ENCODE measurements around the gene MKKS. TPM values are rescaled to one million over a fixed set of nuclear protein-coding genes. Genes with fewer than 3 reads are reported as not detected.
"Not testable (repeated sequence)": the region's sequence is repeated elsewhere in the genome, so short reads cannot be mapped to it uniquely, and the experiment has no call there.

The MKKS gene
- total RNA-seq, 2 experiments from 2014 or later: 7.1 to 7.5 TPM

GRCh38 chr20:10408108-10408813, 25.8 kb downstream of the MKKS start:
- Mint-ChIP-seq H3K4me3 (no peak overlapping the region), H3K36me3 (peaks cover 5% of the 10 kb centered on the region), H3K27ac (no peak overlapping the region), H3K4me1 (ENCODE audit: low read depth) (peaks cover 3% of the 10 kb centered on the region), H3K27me3 (no peaks in the 10 kb centered on the region), H3K9me3 (no peaks in the 10 kb centered on the region)
- intact Hi-C loops (cut with micrococcal nuclease): no loop called here
- CTCF ChIA-PET: interaction anchor here (1.7 kb wide), 1 partner anchor 19 kb away, joined by 4 read pairs; no protein-coding TSS in a partner anchor
- DNase-seq: no peak
- POLR2A ChIA-PET: no interaction called here

- intact Hi-C loops (cut with micrococcal nuclease): no loop called here
- ChIA-PET CTCF (no interaction called here), POLR2A (no interaction called here)
- no peaks in the 10 kb centered on the region for H3K27me3 Mint-ChIP-seq
- no peak overlapping the region for H3K27ac Mint-ChIP-seq
- peaks cover 2% of the 10 kb centered on the region for H3K36me3 Mint-ChIP-seq
- no peak for DNase-seq
- no peak overlapping the region for H3K4me3 Mint-ChIP-seq
- H3K9me3 Mint-ChIP-seq: no peaks in the 10 kb centered on the region
- H3K4me1 Mint-ChIP-seq (ENCODE audit: low read depth): peaks cover 6% of the 10 kb centered on the region
These were observed 29.0 kb downstream of the MKKS start for GRCh38 chr20:10404959-10405530.

- Mint-ChIP-seq H3K36me3 (peaks cover 2% of the 10 kb centered on the region), H3K9me3 (no peaks in the 10 kb centered on the region), H3K4me3 (no peak overlapping the region), H3K27me3 (no peaks in the 10 kb centered on the region), H3K4me1 (ENCODE audit: low read depth) (peaks cover 6% of the 10 kb centered on the region), H3K27ac (no peak overlapping the region)
- intact Hi-C loops (cut with micrococcal nuclease): no loop called here
- CTCF ChIA-PET: no interaction called here
- no peak for DNase-seq
- POLR2A ChIA-PET: no interaction called here
These were observed 29.9 kb downstream of the MKKS start for GRCh38 chr20:10404023-10404628.

- DNase-seq: no peak
- Mint-ChIP-seq H3K27ac (no peak overlapping the region), H3K27me3 (no peaks in the 10 kb centered on the region), H3K36me3 (peaks cover 2% of the 10 kb centered on the region), H3K9me3 (no peaks in the 10 kb centered on the region), H3K4me3 (no peak overlapping the region), H3K4me1 (ENCODE audit: low read depth) (peaks cover 6% of the 10 kb centered on the region)
- intact Hi-C loops (cut with micrococcal nuclease): no loop called here
- POLR2A ChIA-PET: interaction anchor here (0.5 kb wide), 1 partner anchor 27 kb away, joined by 5 read pairs; no protein-coding TSS in a partner anchor
- CTCF ChIA-PET: no interaction called here
These were observed 30.9 kb downstream of the MKKS start for GRCh38 chr20:10402938-10403608.

GRCh38 chr20:10398834-10399369, 35.1 kb downstream of the MKKS start:
- Mint-ChIP-seq H3K27ac (no peak overlapping the region), H3K9me3 (no peaks in the 10 kb centered on the region), H3K4me3 (no peak overlapping the region), H3K27me3 (no peaks in the 10 kb centered on the region), H3K36me3 (no peaks in the 10 kb centered on the region), H3K4me1 (ENCODE audit: low read depth) (peaks cover 6% of the 10 kb centered on the region)
- ChIA-PET CTCF (no interaction called here), POLR2A (no interaction called here)
- DNase-seq: no peak
- intact Hi-C loops (cut with micrococcal nuclease): no loop called here

GRCh38 chr20:10394752-10395151, 39.3 kb downstream of the MKKS start:
- H3K4me1 Mint-ChIP-seq (ENCODE audit: low read depth); POLR2A ChIA-PET; H3K4me3 Mint-ChIP-seq; H3K36me3 Mint-ChIP-seq; DNase-seq; H3K27ac Mint-ChIP-seq; intact Hi-C loops (cut with micrococcal nuclease); H3K27me3 Mint-ChIP-seq; CTCF ChIA-PET; H3K9me3 Mint-ChIP-seq: not testable (repeated sequence)

GRCh38 chr20:10390709-10391108, 43.3 kb downstream of the MKKS start:
- no peaks in the 10 kb centered on the region for H3K36me3 Mint-ChIP-seq
- no peaks in the 10 kb centered on the region for H3K27me3 Mint-ChIP-seq
- DNase-seq: no peak
- H3K9me3 Mint-ChIP-seq: no peaks in the 10 kb centered on the region
- peaks cover 4% of the 10 kb centered on the region for H3K4me1 Mint-ChIP-seq (ENCODE audit: low read depth)
- no peak overlapping the region for H3K4me3 Mint-ChIP-seq
- no peak overlapping the region for H3K27ac Mint-ChIP-seq
- intact Hi-C loops (cut with micrococcal nuclease): no loop called here
- POLR2A ChIA-PET: no interaction called here
- CTCF ChIA-PET: no interaction called here

GRCh38 chr20:10388597-10388996, 45.4 kb downstream of the MKKS start:
- CTCF ChIA-PET: no interaction called here
- no peaks in the 10 kb centered on the region for H3K27me3 Mint-ChIP-seq
- no peaks in the 10 kb centered on the region for H3K9me3 Mint-ChIP-seq

GRCh38 chr20:10387686-10388085, 46.3 kb downstream of the MKKS start:
- no peak overlapping the region for H3K27ac Mint-ChIP-seq
- intact Hi-C loops (cut with micrococcal nuclease): no loop called here
- DNase-seq: no peak
- H3K9me3 Mint-ChIP-seq: no peaks in the 10 kb centered on the region
- ChIA-PET CTCF (no interaction called here), POLR2A (no interaction called here)
- H3K4me1 Mint-ChIP-seq (ENCODE audit: low read depth): peaks cover 4% of the 10 kb centered on the region
- no peaks in the 10 kb centered on the region for H3K36me3 Mint-ChIP-seq
- no peaks in the 10 kb centered on the region for H3K27me3 Mint-ChIP-seq
- no peak overlapping the region for H3K4me3 Mint-ChIP-seq

More at GRCh38 chr20:10388597-10388996, 45.4 kb downstream of the MKKS start:
- Mint-ChIP-seq H3K4me1 (ENCODE audit: low read depth) (peaks cover 4% of the 10 kb centered on the region), H3K4me3 (no peak overlapping the region), H3K36me3 (no peaks in the 10 kb centered on the region), H3K27ac (no peak overlapping the region)
- DNase-seq: no peak
- intact Hi-C loops (cut with micrococcal nuclease): no loop called here
- POLR2A ChIA-PET: no interaction called here

- peaks cover 4% of the 10 kb centered on the region for H3K4me1 Mint-ChIP-seq (ENCODE audit: low read depth)
- ChIA-PET CTCF (no interaction called here), POLR2A (no interaction called here)
- H3K27me3 Mint-ChIP-seq: no peaks in the 10 kb centered on the region
- no peaks in the 10 kb centered on the region for H3K36me3 Mint-ChIP-seq
- no peaks in the 10 kb centered on the region for H3K9me3 Mint-ChIP-seq
- intact Hi-C loops (cut with micrococcal nuclease): no loop called here
- DNase-seq: no peak
- no peak overlapping the region for H3K27ac Mint-ChIP-seq
- no peak overlapping the region for H3K4me3 Mint-ChIP-seq
These were observed 48.0 kb downstream of the MKKS start for GRCh38 chr20:10385850-10386544.

- ChIA-PET CTCF (interaction anchor here (0.6 to 2.1 kb wide), 4 partner anchors 45 to 157 kb away, joined by 3 to 8 read pairs (median 4); no protein-coding TSS in a partner anchor), POLR2A (no interaction called here)
- intact Hi-C loops (cut with micrococcal nuclease): loop anchor here (1.0 kb wide), 1 partner anchor 65 kb away; no protein-coding TSS in a partner anchor
- H3K4me1 Mint-ChIP-seq (ENCODE audit: low read depth): peaks cover 4% of the 10 kb centered on the region
- peaks cover 7% of the 10 kb centered on the region for H3K27me3 Mint-ChIP-seq
- H3K36me3 Mint-ChIP-seq: peaks cover 2% of the 10 kb centered on the region
- H3K4me3 Mint-ChIP-seq: no peak overlapping the region
- H3K27ac Mint-ChIP-seq: no peak overlapping the region
- DNase-seq: no peak
- H3K9me3 Mint-ChIP-seq: peaks cover 1% of the 10 kb centered on the region
These were observed 52.5 kb downstream of the MKKS start for GRCh38 chr20:10381477-10381876.

- no peak overlapping the region for H3K27ac Mint-ChIP-seq
- H3K27me3 Mint-ChIP-seq: peaks cover 13% of the 10 kb centered on the region
- ChIA-PET POLR2A (no interaction called here), CTCF (interaction anchor here (0.8 to 1.5 kb wide), 3 partner anchors 10 to 63 kb away, joined by 3 to 11 read pairs (median 3); no protein-coding TSS in a partner anchor)
- H3K4me1 Mint-ChIP-seq (ENCODE audit: low read depth): no peaks in the 10 kb centered on the region
- peaks cover 7% of the 10 kb centered on the region for H3K36me3 Mint-ChIP-seq
- H3K9me3 Mint-ChIP-seq: peaks cover 8% of the 10 kb centered on the region
- intact Hi-C loops (cut with micrococcal nuclease): no loop called here
- no peak overlapping the region for H3K4me3 Mint-ChIP-seq
- no peak for DNase-seq
These were observed 54.3 kb downstream of the MKKS start for GRCh38 chr20:10379761-10380160.
